ENCODE data around the gene CYBA. TPM values are rescaled to one million over a fixed set of nuclear protein-coding genes. Genes with fewer than 3 reads are reported as not detected.

CYBA gene
- total and polyA plus RNA-seq, 2 of the 13 experiments (the other 11 are each of a cell fraction or from before 2014, with no cell fraction given), result 196 to 250 TPM

GRCh38 chr16:88608076-88608475 lies 42.8 kb downstream of the CYBA start (continued):
- no peak for TF ChIP-seq RBM39 (IDR thresholded peaks at IDR 0.05; ENCODE audit: low read depth, low read length, poor library complexity, severe bottlenecking)
- no peak for TF ChIP-seq HIC2 (CRISPR knock-in tag; IDR thresholded peaks at IDR 0.05; ENCODE audit: low read depth)
- no peak for TF ChIP-seq KLF16 (CRISPR knock-in tag; IDR thresholded peaks at IDR 0.05)

GRCh38 chr16:88606148-88606757 lies 44.6 kb downstream of the CYBA start:
- ChIA-PET POLR2A (no interaction called here), CTCF (ENCODE audit: low intra/inter-chr PET ratio, low total read pairs) (no interaction called here)
- TF ChIP-seq ESRRA (CRISPR knock-in tag; IDR thresholded peaks at IDR 0.05; ENCODE audit: low read depth) (no peak), CEBPB (IDR thresholded peaks at IDR 0.05; ENCODE audit: borderline replicate concordance, low read depth, low read length) (peak; percentile 79), SRSF9 (IDR thresholded peaks at IDR 0.05; ENCODE audit: borderline replicate concordance, insufficient read depth, low read depth, low read length, poor library complexity, severe bottlenecking) (no peak), HIC2 (CRISPR knock-in tag; IDR thresholded peaks at IDR 0.05; ENCODE audit: low read depth) (no peak)
- H3K79me2 ChIP-seq (ENCODE audit: insufficient read depth, low read length), result no peaks in the 10 kb centered on the region
- H3K36me3 ChIP-seq (replicated peaks in 1 of 2; ENCODE audit: control insufficient read depth in 1 of 2, insufficient read depth in 2 of 2, low read length in 2 of 2), result peaks cover 40 to 78% of the 10 kb centered on the region in 2 experiments
- H2AFZ ChIP-seq (ENCODE audit: low read length), result no peak overlapping the region
- H3K9ac ChIP-seq (ENCODE audit: insufficient read depth, low read depth, low read length), result no peak overlapping the region
- H3K4me2 ChIP-seq (ENCODE audit: low read depth, low read length), result no peak overlapping the region
- intact Hi-C loops (cut with micrococcal nuclease; ENCODE audit: unreplicated experiment) (no loop called here), in situ Hi-C loops (cut with HindIII; ENCODE audit: extremely low pct_ligation_motif_present, low pct_unique_long_range_greater_than_20kb) (no loop called here)
- DNase-seq (ENCODE audit: low spot score), result no peak
- H3K27me3 ChIP-seq (ENCODE audit: control insufficient read depth in 1 of 2, insufficient read depth in 2 of 2, low read length in 2 of 2), result no peaks in the 10 kb centered on the region
- ATAC-seq, result no peak
- H3K4me3 ChIP-seq (replicated peaks in 1 of 3; ENCODE audit: insufficient read depth in 1 of 3, low read depth in 2 of 3, low read length in 3 of 3), result no peak overlapping the region
- H4K20me1 ChIP-seq (ENCODE audit: insufficient read depth, low read length), result no peaks in the 10 kb centered on the region; the same call in 1 of the 2 replicates
- H3K9me3 ChIP-seq (ENCODE audit: low read length), result no peaks in the 10 kb centered on the region
- H3K4me1 ChIP-seq (ENCODE audit: insufficient read depth, low read length), result peaks cover 10% of the 10 kb centered on the region
- BruUV-seq (replicated peaks), result no TSS peak
- 97% methylated on average over 17 of the region's 17 CpGs for WGBS (ENCODE audit: low lambda C conversion rate)
- FAIRE-seq, result no peak
- no peak overlapping the region for H3K27ac ChIP-seq (ENCODE audit: extremely low read length, insufficient read depth, low read length)
